AG09319 (cell line): Measurements from ENCODE around the gene PFKFB2.

Experiments used
- DNase-seq: peaks from one replicate; pipeline ENCODE4 v3.0.0-alpha.2; 2010; ENCODE audit warnings: low read depth; ENCODE audit errors: extremely low read depth
- CTCF ChIP-seq: IDR thresholded peaks from 2 replicates; pipeline ENCODE4 v1.5.1; 2011; ENCODE audit warnings: low read depth, mild to moderate bottlenecking, inconsistent platforms, low read length, moderate library complexity

The PFKFB2 gene

GRCh38 chr1:207085887-207086286 is 32.8 kb downstream of the PFKFB2 start:
- no peak for TF ChIP-seq CTCF
- no peak for DNase-seq

GRCh38 chr1:207088161-207088560 is 35.1 kb downstream of the PFKFB2 start:
- DNase-seq, result no peak
- TF ChIP-seq CTCF, result no peak

- TF ChIP-seq CTCF, result no peak
- no peak for DNase-seq
Observed at GRCh38 chr1:207088701-207089626, 35.9 kb downstream of the PFKFB2 start, which contains the start of gene C4BPB. Gene C4BPB, plus strand, starts transcription at chr1:207088860. Its CDS starts 672 bp downstream, at chr1:207089532.

- no peak for TF ChIP-seq CTCF
- DNase-seq, result no peak
Observed at GRCh38 chr1:207089627-207090355, 36.7 kb downstream of the PFKFB2 start.

GRCh38 chr1:207091200-207091908 is 38.3 kb downstream of the PFKFB2 start:
- no peak for TF ChIP-seq CTCF
- DNase-seq, result no peak

GRCh38 chr1:207093944-207094343 is 40.9 kb downstream of the PFKFB2 start:
- DNase-seq, result no peak
- TF ChIP-seq CTCF, result no peak
